Caco-2 (cell line): ENCODE measurements around the gene CAPZA1. TPM values are rescaled to one million over a fixed set of nuclear protein-coding genes. Genes with fewer than 3 reads are reported as not detected.
A peak's percentile ranks its signal among the peaks of the same experiment; 100 is the strongest.

Experiments used
- BruUV-seq: library from RNA; stranded (reverse); fragments of 400-500 nt; replicated peaks from 2 replicates; lab custom pipeline; 2021; lab: Mats Ljungman, UMichigan
- CTCF ChIA-PET: fragments of 300-600 bp; sonication (Branson Sonifier 250); formaldehyde crosslinking; loops from one replicate; lab custom pipeline; 2022; ENCODE audit warnings: antibody characterized with exemption; lab: Charles Lee
- POLR2A ChIA-PET: fragments of 300-600 bp; sonication (Branson Sonifier 250); formaldehyde crosslinking; loops from one replicate; lab custom pipeline; 2022; ENCODE audit warnings: antibody characterized with exemption; lab: Charles Lee
- DNase-seq, 2 experiments: peaks; one replicate each; pipeline versions ENCODE4 v3.0.0 to v3.0.0-alpha.2; 2020 to 2022
- H3K27me3 ChIP-seq: replicated peaks from 2 replicates; pipeline ENCODE4 v1.6.0; 2011; ENCODE audit warnings: low read length; ENCODE audit not compliant: control insufficient read depth, insufficient read depth
- H3K36me3 ChIP-seq: 2 replicates; pipeline ENCODE4 v1.5.1; 2011; ENCODE audit warnings: low read length; ENCODE audit not compliant: control insufficient read depth, insufficient read depth
- H3K4me1 ChIP-seq: fragments of 250-450 bp; sonication (Bioruptor Pico); 2 replicates; pipeline ENCODE4 v1.5.1; 2020; ENCODE audit warnings: mild to moderate bottlenecking
- H3K4me3 ChIP-seq: 2 replicates; pipeline ENCODE4 v1.5.1; 2011; ENCODE audit warnings: low read depth, mild to moderate bottlenecking, control low read depth, low read length
- H3K9me3 ChIP-seq: fragments of 250-450 bp; sonication (Bioruptor Pico); 2 replicates; pipeline ENCODE4 v1.5.1; 2020; ENCODE audit warnings: mild to moderate bottlenecking, moderate library complexity
- H3K27ac Mint-ChIP-seq: one replicate; pipeline ENCODE4 v1.8.0; 2022; ENCODE audit warnings: mixed read lengths; ENCODE audit not compliant: unreplicated experiment
- H3K27me3 Mint-ChIP-seq: one replicate; pipeline ENCODE4 v1.8.0; 2022; ENCODE audit warnings: mixed read lengths; ENCODE audit not compliant: insufficient read depth, unreplicated experiment
- H3K36me3 Mint-ChIP-seq: one replicate; pipeline ENCODE4 v1.8.0; 2022; ENCODE audit warnings: mild to moderate bottlenecking, mixed read lengths; ENCODE audit not compliant: insufficient read depth, unreplicated experiment
- H3K4me1 Mint-ChIP-seq: one replicate; pipeline ENCODE4 v1.8.0; 2022; ENCODE audit warnings: low read depth, mixed read lengths; ENCODE audit not compliant: unreplicated experiment
- H3K4me3 Mint-ChIP-seq: one replicate; pipeline ENCODE4 v1.8.0; 2022; ENCODE audit warnings: mild to moderate bottlenecking, moderate library complexity, mixed read lengths; ENCODE audit not compliant: unreplicated experiment
- H3K9me3 Mint-ChIP-seq: one replicate; pipeline ENCODE4 v1.8.0; 2022; ENCODE audit warnings: mixed read lengths; ENCODE audit not compliant: unreplicated experiment
- intact Hi-C: fragments of 100-400 bp; cut with micrococcal nuclease; formaldehyde crosslinking; loops from one replicate; pipeline ENCODE4 v1.10.0; 2022; ENCODE audit not compliant: unreplicated experiment
- total RNA-seq: library from RNA; stranded (reverse); gene quantifications from 2 replicates; pipeline ENCODE4 v1.2.3, GENCODE V29; 2022
- TF ChIP-seq, protein P1 (sequence below), 2 experiments: fragments of 200-600 bp in 1 of 2; IDR thresholded peaks; 1 replicate in 1 of 2; 2 replicates in 1 of 2; pipeline versions ENCODE4 v1.5.1 to v1.8.0; 2011 to 2022; ENCODE audit warnings: antibody characterized with exemption in 1 of 2, control low read depth in 1 of 2, inconsistent platforms in 1 of 2, low read depth in 1 of 2, low read length in 1 of 2, mild to moderate bottlenecking in 1 of 2, moderate library complexity in 1 of 2; ENCODE audit not compliant: insufficient read depth in 1 of 2, severe bottlenecking in 1 of 2, unreplicated experiment in 1 of 2

CAPZA1 gene
- total RNA-seq, 1 experiment from 2014 or later, result 82.4 TPM

DNA sequence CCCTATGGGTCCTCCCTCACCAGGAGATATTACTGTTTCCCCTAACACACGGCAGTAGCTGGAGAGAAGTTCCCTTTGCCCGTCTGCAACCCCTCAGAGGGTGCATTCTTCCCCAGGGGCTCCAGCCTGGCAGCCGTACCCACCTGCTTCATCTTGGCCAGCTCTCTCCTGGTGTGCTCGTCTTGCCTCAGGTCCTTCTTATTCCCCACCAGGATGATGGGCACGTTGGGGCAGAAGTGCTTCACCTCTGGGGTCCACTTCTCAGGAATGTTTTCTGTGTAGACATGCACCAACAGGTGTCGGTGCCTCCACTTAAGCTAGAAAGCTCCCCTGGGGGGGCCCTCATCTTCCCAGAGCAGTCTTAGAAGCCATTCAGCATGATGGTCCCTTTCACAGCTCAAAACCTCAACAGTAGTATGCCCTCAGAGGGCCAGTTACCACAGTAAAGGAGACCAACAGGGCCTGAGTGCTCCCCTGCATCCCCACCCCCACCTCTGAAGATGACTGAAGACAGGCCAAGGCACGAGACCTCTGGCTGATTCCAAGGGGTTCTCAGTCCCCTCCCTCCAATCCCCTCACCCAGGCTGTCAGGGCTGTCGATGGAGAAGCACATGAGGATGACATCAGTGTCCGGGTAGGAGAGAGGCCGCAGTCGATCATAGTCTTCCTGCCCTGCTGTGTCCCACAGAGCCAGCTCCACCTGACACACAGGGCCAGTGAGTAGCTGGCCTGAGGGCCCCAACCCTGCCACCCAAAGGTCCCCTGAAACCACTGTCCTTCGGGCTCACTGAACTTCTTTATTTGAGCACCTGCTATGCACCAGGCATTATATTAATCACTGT lies 83.0 kb downstream of the CAPZA1 start:
- H3K27me3 Mint-ChIP-seq, result no peaks in the 10 kb centered on the region
- TF ChIP-seq, protein P1, sequence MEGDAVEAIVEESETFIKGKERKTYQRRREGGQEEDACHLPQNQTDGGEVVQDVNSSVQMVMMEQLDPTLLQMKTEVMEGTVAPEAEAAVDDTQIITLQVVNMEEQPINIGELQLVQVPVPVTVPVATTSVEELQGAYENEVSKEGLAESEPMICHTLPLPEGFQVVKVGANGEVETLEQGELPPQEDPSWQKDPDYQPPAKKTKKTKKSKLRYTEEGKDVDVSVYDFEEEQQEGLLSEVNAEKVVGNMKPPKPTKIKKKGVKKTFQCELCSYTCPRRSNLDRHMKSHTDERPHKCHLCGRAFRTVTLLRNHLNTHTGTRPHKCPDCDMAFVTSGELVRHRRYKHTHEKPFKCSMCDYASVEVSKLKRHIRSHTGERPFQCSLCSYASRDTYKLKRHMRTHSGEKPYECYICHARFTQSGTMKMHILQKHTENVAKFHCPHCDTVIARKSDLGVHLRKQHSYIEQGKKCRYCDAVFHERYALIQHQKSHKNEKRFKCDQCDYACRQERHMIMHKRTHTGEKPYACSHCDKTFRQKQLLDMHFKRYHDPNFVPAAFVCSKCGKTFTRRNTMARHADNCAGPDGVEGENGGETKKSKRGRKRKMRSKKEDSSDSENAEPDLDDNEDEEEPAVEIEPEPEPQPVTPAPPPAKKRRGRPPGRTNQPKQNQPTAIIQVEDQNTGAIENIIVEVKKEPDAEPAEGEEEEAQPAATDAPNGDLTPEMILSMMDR (IDR thresholded peaks at IDR 0.05; ENCODE audit: insufficient read depth in 1 of 2, low read depth in 1 of 2, low read length in 1 of 2, severe bottlenecking in 1 of 2, unreplicated experiment in 1 of 2), result no peak
- ChIA-PET CTCF (no interaction called here), POLR2A (no interaction called here)
- peaks cover 77% of the 10 kb centered on the region for H3K36me3 Mint-ChIP-seq
- H3K9me3 Mint-ChIP-seq, result no peaks in the 10 kb centered on the region
- Histone ChIP-seq H3K36me3 (peaks cover 1% of the 10 kb centered on the region; the same call in 1 of the 2 replicates), H3K27me3 (no peaks in the 10 kb centered on the region), H3K9me3 (no peaks in the 10 kb centered on the region), H3K4me1 (peaks cover 61% of the 10 kb centered on the region), H3K4me3 (no peak overlapping the region)
- H3K27ac Mint-ChIP-seq, result peak overlapping the region; percentile 72
- no peak for DNase-seq
- H3K4me1 Mint-ChIP-seq, result peaks cover 30% of the 10 kb centered on the region
- no peak overlapping the region for H3K4me3 Mint-ChIP-seq
- intact Hi-C loops, result no loop called here
- no TSS peak for BruUV-seq

DNA sequence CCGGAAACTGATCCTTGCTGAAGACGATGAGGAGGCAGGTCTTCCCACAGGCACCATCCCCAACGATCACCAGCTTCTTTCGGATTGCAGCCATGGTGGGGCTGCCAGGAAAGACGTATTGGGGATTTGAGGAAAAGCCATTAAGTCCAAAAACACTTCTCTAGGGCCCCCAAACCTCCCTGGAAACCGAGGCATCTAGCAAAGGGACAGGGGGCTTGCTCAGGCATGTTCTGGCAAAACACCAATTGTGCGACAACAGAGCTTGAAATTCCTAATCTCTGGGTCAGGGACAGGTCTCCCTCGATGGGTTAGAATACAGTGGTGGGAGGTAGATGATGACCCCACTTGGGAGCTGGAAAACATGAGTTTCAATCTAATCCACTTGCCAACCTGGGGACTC lies 84.1 kb downstream of the CAPZA1 start:
- DNase-seq, result no peak
- POLR2A ChIA-PET, result no interaction called here
- no TSS peak for BruUV-seq

DNA sequence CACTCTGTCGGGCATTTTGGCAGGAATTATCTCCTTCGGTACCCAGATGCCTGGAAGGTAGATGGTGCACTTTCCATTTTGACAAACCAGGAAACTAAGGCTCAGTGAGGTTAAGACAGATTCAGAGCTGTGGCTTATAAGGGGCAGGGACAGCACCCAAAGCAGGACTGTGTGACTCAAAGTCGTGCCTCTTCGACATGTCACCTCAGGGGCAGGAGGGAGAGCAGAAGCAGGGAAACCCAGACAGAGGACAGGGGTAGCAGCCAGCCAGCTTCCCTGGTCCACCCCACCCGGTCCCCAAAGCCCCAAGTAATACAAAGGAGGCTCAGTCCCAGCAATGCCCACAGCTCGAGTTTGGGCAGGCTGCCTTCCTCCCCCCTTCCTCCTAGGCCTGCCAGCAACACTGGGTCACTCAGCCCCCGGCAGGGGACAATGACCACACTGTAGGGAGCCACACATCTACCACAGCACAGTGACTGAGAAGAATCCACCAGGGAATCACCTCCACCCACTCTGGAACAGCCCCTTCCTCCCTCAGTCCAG lies 84.8 kb downstream of the CAPZA1 start:
- H3K27me3 Mint-ChIP-seq, result no peaks in the 10 kb centered on the region
- intact Hi-C loops, result no loop called here
- ChIA-PET POLR2A (interaction anchor here (0.6 to 1.4 kb wide), 2 partner anchors 30 to 310 kb away, joined by 3 to 6 read pairs; partner anchors contain the start of gene MOV10), CTCF (interaction anchor here (0.7 to 1.2 kb wide), 5 partner anchors 11 to 310 kb away, joined by 3 to 7 read pairs (median 4); partner anchors contain the start of genes MOV10 and PPM1J)
- peak overlapping the region; percentile 88 for H3K4me3 Mint-ChIP-seq
- peaks cover 27% of the 10 kb centered on the region for H3K4me1 Mint-ChIP-seq
- Histone ChIP-seq H3K9me3 (no peaks in the 10 kb centered on the region), H3K27me3 (no peaks in the 10 kb centered on the region), H3K4me1 (peaks cover 55% of the 10 kb centered on the region), H3K4me3 (peak overlapping the region; percentile 36), H3K36me3 (no peaks in the 10 kb centered on the region)
- peak overlapping the region; percentile 69 for H3K27ac Mint-ChIP-seq
- TF ChIP-seq, protein P1 (IDR thresholded peaks at IDR 0.05; ENCODE audit: insufficient read depth in 1 of 2, low read depth in 1 of 2, low read length in 1 of 2, severe bottlenecking in 1 of 2, unreplicated experiment in 1 of 2), result no peak
- no peak for DNase-seq
- peaks cover 63% of the 10 kb centered on the region for H3K36me3 Mint-ChIP-seq
- BruUV-seq, result no TSS peak
- no peaks in the 10 kb centered on the region for H3K9me3 Mint-ChIP-seq

More for the DNA sequence above, 84.1 kb downstream of the CAPZA1 start:
- Histone ChIP-seq H3K9me3 (no peaks in the 10 kb centered on the region), H3K36me3 (no peaks in the 10 kb centered on the region), H3K27me3 (no peaks in the 10 kb centered on the region), H3K4me1 (peaks cover 58% of the 10 kb centered on the region), H3K4me3 (no peak overlapping the region)
- H3K27me3 Mint-ChIP-seq, result no peaks in the 10 kb centered on the region
- H3K4me1 Mint-ChIP-seq, result peaks cover 34% of the 10 kb centered on the region
- no peaks in the 10 kb centered on the region for H3K9me3 Mint-ChIP-seq
- peaks cover 71% of the 10 kb centered on the region for H3K36me3 Mint-ChIP-seq
- CTCF ChIA-PET, result no interaction called here
- peak overlapping the region; percentile 88 for H3K4me3 Mint-ChIP-seq
- H3K27ac Mint-ChIP-seq, result no peak overlapping the region
- intact Hi-C loops, result no loop called here
- TF ChIP-seq, protein P1 (IDR thresholded peaks at IDR 0.05; ENCODE audit: insufficient read depth in 1 of 2, low read depth in 1 of 2, low read length in 1 of 2, severe bottlenecking in 1 of 2, unreplicated experiment in 1 of 2), result no peak
